GM06990 (cell line): ENCODE measurements around the gene LRP1B.

ENCODE experiments used
- DNase-seq: peaks from one replicate; pipeline ENCODE4 v3.0.0-alpha.2; 2011; ENCODE audit not compliant: insufficient read length; ENCODE audit errors: extremely low read depth
- H3K27me3 ChIP-seq: replicated peaks from 2 replicates; pipeline ENCODE4 v1.6.0; 2011; ENCODE audit warnings: low read length; ENCODE audit not compliant: control insufficient read depth, insufficient read depth
- H3K36me3 ChIP-seq: 2 replicates; pipeline ENCODE4 v1.5.1; 2011; ENCODE audit warnings: low read length; ENCODE audit not compliant: control insufficient read depth, insufficient read depth
- H3K4me3 ChIP-seq: replicated peaks from 2 replicates; pipeline ENCODE4 v1.5.1; 2011; ENCODE audit warnings: low read depth, mild to moderate bottlenecking, control low read depth, low read length
- TF ChIP-seq, protein P1 (sequence below): IDR thresholded peaks from 2 replicates; pipeline ENCODE4 v1.5.1; 2011; ENCODE audit warnings: low read length, control low read depth, mild to moderate bottlenecking, inconsistent platforms; ENCODE audit not compliant: insufficient read depth, poor library complexity, severe bottlenecking

Gene LRP1B

DNA sequence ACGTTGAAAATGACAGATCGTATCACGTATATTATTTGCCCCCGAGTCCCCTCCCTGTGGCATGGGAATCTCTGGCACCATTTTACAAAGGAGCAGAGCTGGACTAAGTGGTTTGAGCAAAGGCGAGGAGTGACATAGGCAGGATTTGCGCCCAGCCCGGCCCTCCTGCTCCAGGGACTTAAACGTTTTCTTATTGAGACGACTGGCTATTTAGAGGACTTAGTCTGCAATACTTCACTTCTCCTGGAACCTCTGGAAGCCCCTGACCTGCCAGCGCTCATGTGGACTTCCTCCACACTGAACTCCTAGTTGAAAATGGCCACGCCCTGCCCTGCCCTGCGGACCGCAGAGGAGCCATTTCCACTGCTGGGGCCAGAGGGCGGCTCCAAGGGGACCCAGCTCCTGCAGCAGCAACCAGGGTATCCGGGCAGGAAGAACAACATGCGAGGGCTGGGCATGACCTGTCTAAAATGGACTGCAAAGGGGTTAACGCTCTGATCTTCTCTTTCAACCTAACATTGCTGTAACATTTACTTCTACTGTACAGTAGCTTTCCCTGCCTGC, 690.7 kb downstream of the LRP1B start:
- TF ChIP-seq, protein P1, sequence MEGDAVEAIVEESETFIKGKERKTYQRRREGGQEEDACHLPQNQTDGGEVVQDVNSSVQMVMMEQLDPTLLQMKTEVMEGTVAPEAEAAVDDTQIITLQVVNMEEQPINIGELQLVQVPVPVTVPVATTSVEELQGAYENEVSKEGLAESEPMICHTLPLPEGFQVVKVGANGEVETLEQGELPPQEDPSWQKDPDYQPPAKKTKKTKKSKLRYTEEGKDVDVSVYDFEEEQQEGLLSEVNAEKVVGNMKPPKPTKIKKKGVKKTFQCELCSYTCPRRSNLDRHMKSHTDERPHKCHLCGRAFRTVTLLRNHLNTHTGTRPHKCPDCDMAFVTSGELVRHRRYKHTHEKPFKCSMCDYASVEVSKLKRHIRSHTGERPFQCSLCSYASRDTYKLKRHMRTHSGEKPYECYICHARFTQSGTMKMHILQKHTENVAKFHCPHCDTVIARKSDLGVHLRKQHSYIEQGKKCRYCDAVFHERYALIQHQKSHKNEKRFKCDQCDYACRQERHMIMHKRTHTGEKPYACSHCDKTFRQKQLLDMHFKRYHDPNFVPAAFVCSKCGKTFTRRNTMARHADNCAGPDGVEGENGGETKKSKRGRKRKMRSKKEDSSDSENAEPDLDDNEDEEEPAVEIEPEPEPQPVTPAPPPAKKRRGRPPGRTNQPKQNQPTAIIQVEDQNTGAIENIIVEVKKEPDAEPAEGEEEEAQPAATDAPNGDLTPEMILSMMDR = no peak
- no peak for DNase-seq
- Histone ChIP-seq H3K4me3 (no peak overlapping the region), H3K36me3 (no peaks in the 10 kb centered on the region), H3K27me3 (no peaks in the 10 kb centered on the region)

DNA sequence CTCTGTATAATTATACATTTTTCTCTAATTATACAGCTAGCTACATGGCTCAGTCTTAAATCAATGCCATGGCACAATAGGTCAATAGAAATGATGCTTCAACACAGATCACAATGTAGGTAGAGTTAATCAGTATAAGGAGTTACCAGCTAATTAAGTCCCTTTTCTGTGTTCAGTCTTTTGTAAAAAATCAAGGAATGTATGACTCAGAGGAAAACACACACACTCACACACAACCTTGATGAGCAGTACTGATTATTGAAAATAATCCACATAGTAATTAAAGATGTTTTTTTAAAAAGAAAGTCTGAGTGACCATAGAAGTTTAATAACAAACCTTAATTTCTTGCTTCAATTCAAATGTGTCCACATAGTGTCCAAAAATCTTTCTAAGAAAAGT, 691.3 kb downstream of the LRP1B start:
- no peaks in the 10 kb centered on the region for H3K27me3 ChIP-seq
- H3K4me3 ChIP-seq = no peak overlapping the region

DNA sequence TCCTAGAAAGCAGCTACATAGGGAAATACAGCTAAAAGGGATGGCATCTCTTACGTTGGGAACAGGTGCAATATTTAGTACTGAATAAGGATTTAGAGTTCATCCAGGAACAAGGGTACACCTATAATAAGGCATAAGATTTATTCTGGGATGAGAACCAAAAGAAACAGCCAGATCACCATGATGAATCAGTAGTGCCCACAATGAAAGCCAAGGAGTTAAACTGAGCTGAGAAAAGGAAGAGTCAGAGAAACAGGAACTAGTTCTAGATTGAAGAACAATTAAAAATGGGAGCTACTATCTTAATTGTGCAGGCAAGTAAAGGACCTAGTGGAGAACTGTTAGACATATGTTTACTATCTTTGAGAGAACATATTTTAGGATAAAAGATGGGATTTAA, 692.3 kb downstream of the LRP1B start:
- no peaks in the 10 kb centered on the region for H3K27me3 ChIP-seq
- no peak for DNase-seq
- H3K4me3 ChIP-seq = no peak overlapping the region
- H3K36me3 ChIP-seq = no peaks in the 10 kb centered on the region
- TF ChIP-seq, protein P1 = no peak

More for the DNA sequence above, 691.3 kb downstream of the LRP1B start:
- TF ChIP-seq, protein P1 = no peak
- no peaks in the 10 kb centered on the region for H3K36me3 ChIP-seq
- no peak for DNase-seq

DNA sequence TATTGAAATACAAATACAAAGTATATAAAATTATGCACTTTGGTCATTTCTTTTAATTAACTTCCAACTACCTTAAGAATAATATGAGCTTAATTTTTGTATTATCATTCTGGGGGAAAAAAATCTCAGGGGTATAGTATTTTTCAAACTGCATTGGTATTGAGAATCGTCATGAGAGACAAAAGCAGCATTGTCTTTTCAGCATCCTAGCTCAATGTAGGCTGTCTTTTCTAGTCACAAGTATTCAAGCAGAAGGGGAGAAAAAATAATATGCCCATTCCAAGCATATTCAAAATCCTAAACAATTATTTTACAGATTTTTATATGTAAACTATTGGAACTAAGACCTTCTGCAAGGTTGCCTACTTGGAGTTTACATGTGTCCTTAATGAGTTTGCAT, 693.3 kb downstream of the LRP1B start:
- no peak for DNase-seq
- no peaks in the 10 kb centered on the region for H3K27me3 ChIP-seq
- TF ChIP-seq, protein P1 = no peak
- H3K36me3 ChIP-seq = no peaks in the 10 kb centered on the region
- H3K4me3 ChIP-seq = no peak overlapping the region

DNA sequence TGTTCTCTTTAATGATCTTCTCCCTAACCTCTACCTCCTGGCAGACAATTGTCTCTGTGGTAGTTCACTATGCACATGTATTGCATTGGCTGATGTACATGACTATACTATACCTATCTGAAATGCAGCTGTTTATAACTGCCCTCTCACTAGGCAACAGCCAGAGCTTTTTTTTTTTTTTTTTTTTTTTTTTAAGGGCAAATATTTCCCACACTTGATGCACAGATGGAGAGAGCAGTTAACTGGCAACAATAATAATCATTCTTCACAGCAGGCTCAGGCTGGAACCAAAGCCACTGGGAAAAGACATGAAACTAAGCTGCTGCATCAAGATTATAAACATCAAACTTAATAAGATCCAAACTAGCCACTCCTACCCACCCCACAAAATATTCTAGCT, 707.7 kb downstream of the LRP1B start:
- H3K36me3 ChIP-seq = no peaks in the 10 kb centered on the region
- no peaks in the 10 kb centered on the region for H3K27me3 ChIP-seq
- H3K4me3 ChIP-seq = no peak overlapping the region
- TF ChIP-seq, protein P1 = no peak
- DNase-seq = no peak

DNA sequence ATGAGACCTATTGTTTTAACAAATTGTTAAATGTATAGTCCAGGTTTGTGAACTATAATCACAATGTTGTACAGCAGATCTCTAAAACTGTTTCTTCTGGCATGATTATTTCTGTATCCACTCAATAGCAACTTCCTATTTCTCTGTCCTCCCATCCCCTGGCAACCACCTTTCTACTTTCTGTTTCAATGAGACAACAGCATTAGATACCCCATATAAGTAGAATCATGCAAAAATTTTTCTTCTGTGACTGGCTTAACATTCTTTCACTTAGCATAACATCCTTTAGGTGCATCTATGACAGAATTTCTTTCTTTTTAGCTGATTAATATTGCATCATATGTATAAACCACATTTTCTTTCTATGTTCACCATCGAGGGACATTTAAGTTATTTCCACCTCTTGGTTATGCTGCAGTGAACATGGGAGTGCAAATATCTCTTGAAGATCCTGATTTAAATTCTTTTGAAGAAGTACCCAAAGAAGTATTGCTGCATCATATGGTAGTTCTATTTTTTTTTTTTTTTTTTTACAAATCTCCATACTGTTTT, 713.5 kb downstream of the LRP1B start:
- no peak overlapping the region for H3K4me3 ChIP-seq
- DNase-seq = no peak
- H3K27me3 ChIP-seq = no peaks in the 10 kb centered on the region
- TF ChIP-seq, protein P1 = no peak
- H3K36me3 ChIP-seq = no peaks in the 10 kb centered on the region
